Femur (tissue), 1 donor: ENCODE measurements around the gene TAOK1.
A peak's percentile ranks its signal among the peaks of the same experiment; 100 is the strongest.

ENCODE experiments used
- DNase-seq: peaks from one replicate; pipeline ENCODE4 v3.0.0-alpha.2; 2017

Gene TAOK1

DNA sequence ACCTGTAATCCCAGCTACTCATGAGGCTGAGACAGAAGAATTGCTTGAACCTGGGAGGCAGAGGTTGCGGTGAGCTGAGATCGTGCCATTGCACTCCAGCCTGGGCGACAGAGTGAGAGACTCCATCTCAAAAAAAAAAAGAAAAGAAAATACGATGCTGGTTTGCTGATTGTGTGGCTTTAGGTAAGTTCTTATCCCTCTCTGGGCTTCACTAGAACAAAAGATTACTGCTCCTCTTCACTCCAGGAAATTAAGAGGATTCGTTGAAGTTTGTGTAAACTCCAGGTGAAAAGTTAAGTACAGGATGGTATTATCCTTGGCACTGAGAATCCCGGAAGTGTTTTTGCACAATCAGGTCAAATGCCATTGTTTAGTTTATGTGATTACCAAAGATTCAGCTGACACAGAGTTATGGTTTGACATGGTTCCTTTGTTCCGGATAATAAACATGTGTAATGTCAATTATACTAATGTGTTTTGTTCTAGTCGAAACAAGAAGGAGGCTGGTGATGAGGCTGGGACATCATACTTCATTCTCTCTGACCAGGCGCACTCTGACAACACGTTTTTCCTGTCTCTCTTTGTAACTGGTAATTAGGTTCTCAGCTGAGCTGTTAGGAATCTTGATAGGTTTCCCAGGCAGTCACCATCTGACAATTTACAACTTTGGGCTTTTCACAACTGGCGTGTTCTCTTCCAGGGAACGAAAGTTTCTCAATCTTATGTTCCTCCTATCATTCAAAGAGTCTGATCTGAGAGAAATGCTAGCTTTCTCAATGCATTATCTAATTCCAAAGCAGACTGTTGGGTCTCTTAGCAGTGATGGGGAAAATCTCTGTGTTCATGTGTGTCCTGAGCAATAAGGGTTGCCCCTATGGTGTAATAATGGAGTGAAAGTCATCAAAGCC is 10.8 kb upstream of the TAOK1 start:
- no peak for DNase-seq

DNA sequence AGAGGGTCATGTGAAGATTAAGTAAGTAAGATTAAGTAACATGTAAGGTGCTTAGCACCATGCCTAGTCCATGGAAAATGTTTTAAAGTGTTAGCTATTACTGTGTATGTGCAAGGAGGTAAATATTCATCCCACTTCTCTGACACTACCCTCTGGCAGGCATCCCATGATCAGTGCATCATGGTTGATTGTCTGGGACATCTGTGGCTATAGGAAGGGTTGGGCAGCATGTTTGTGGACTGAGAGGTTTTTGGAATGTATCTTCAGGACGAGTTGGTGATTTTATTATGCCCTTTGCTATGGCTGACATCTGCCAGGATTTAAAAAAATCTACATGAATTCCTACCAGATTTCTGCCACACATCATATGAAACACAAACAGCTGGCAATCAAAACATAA is 6.5 kb upstream of the TAOK1 start:
- no peak for DNase-seq

DNA sequence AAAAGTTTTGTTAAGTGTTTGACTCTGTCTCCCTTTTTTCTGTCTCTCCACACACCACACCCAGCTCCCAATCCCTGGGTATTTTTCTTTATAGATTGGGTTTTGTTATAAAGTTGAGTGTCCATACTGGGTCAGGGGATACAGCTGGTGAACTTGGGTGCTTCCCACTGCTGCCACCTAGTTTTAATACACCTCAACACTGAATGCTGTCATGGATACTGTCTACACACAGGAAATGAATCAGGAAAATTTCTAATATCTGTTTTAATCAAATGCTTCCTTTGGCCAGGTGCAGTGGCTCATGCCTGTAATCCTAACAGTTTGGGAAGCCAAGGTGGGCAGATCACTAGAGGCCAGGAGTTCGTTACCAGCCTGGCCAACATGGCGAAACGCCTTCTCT is 5.3 kb upstream of the TAOK1 start:
- DNase-seq = no peak

DNA sequence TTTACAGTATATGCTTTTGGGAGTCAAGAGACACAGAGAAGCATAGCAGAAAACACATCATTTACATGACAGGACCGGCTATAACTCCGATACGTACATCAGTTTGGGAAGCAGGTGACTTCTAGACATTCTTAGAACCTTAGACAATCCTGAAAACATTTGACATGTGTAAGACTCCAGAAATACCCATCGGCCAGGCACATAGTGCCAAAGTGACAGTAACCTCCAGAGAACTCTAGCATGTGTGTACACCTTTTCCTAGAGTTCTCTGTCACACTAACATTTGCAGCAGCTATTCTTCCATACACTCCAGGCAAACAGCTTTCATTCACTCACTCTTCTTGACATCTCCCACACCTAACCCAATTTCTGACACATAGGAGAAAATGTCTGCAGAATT is 3.4 kb upstream of the TAOK1 start:
- DNase-seq = no peak

DNA sequence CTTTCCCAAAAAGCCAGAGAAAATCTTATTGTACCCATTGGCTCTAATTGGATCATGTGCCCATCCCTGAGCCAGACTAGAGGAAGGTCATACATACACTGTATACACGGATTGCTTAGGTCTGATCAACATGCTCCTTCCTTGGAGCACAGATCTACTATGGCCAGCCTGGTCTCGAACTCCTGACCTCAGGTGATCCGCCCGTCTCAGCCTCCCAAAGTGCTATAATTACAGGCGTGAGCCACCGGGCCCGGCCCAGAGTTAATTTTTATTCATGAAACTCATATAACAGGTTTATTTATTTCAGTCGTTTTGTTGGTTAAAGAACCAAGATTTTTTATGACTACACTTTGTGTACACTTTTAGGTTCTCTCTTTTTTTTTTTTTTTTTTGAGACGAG is 1.2 kb upstream of the TAOK1 start:
- no peak for DNase-seq

DNA sequence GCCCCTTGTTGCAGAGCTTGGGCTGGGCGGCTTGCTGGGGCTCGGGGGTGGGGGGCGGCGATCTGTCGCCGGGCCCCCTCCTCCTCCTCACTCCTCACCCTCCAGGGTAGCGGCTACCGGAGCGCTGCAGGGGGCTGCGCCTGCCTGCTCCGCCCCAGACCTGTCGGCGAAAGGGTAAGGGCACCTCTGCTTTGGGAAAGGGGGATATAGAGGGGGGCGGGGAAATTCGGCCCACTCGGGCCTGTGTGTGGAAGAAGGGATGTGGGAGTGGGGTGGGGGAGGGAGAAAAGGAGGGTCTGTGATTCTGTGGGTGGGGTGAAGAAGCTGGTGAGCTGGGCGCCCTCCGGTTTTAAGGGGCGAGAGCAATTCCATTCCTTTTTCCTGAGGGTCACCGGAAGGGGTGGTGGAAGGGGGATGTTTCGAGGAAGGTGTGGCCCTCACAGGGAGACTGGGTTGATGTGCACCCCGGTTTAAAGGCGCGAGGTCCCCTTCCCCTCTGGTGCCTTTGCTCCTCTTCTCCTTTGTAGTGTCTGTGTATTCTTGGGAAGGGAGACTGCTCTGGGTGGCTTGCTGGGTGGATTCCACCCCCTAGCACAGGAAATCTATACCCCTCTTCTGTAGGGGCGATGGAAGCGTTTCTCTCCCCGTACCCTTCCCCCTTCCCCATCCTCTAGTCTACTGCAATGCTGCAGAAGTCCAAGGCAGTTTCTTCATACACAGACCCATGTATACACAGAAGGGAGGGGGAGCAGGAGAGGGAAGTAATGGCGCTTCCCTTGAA is 878 bp downstream of the TAOK1 start:
- peak; percentile 43 for DNase-seq

DNA sequence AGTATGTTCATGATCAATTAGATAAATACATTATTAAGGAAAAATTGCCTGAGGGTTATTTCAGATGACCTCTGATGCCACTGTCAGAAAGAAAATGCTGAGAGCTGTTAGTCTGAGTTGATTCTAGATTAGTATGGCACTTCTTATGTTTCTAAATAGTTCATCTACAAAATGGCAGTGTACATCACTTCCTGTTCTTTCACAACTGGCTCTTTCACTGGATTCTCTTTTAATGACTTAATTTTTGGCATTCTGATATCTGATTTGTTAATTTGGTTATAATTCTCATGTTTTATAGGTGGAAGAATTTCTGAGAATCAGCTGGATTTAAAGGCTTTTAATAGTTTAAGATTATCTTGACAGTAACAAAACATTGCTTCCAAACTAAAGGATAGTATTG is 3.3 kb downstream of the TAOK1 start:
- DNase-seq = no peak

DNA sequence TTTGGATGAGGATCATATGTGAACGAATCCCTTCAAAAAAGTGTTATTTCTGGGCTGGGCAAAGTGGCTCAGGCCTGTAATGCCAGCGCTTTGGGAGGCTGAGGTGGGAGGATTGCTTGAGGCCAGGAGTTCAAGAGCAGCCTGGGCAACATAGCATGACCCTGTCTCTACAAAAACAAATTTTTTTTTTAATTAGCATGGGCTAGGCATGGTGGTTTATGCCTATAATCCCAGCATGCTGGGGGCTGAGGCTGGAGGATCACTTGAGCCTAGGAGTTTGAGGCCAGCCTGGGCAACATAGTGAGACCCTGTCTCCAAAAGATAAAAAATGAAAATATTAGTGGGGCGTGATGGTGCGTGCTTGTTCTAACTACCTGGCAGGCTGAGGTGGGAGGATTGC is 4.6 kb downstream of the TAOK1 start:
- no peak for DNase-seq

DNA sequence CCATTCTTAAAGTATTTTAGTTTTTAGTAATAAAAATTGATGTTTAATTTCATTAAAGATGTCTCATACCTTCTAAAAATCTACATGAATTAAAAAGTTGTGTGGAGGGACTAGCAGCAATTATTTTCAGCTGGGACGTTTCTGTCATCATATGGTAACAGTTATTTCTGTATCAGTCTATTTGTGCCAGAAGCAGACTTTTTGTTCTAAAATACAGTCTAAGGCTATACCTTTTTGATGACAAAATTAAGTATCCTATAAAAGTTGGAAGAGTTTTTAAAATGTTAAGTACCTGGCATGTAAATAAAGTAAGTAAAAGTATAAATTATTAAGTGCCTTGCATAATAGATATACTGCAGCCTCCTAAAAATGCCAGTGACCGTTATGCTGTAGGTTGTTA is 5.9 kb downstream of the TAOK1 start:
- DNase-seq = no peak

DNA sequence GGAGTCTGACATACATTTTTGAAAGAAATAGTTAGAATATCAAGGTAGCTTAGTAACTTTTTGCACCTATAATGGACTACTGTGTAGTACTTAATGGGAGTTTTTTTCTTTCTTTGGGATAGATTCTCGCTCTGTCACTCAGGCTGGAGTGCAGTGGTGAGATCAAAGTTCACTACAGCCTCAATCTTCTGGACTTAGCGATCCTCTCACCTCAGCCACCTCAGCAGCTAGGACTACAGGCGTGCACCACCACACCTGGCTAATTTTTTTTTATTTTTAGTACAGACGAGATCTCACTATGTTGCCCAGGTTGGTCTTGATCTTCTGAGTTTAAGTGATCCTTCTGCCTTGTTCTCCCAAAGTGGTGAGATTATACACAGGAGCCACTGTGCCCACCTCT is 9.5 kb downstream of the TAOK1 start:
- no peak for DNase-seq

DNA sequence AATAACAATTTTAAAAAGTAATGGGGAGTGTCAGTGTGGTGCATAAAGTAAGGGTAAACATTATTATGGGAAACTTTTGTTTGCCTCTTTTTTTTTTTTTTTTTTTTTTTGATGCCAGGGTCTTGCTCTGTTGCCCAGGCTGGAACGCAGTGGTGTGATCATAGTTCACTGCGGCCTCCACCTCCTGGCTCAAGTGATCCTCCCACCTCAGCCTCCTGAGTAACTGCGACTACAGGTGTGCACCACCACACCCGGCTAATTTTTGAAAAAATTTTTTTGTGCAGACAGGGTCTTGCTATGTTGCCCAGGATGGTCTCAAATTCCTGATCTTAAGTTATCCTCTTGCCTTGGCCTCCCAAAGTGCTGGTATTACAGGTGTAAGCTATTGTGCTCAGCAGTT is 10.7 kb downstream of the TAOK1 start:
- no peak for DNase-seq

DNA sequence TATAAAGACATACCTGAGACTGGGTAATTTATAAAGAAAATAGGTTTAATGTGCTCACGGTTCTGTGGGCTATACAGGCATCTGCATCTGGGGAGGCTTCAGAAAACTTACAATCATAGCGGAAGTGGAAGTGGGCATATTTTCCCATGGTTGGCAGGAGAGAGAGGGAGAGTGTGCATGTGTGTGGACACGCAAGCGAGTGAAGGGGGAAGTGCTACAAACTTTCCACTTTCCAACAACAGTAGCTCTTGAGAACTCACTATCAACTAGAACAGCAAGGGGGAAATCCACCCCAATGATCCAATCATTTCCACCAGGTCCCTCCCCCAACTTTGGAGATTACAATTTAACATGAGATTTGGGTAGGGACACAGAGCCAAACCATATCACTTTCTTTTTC is 11.1 kb downstream of the TAOK1 start:
- no peak for DNase-seq

DNA sequence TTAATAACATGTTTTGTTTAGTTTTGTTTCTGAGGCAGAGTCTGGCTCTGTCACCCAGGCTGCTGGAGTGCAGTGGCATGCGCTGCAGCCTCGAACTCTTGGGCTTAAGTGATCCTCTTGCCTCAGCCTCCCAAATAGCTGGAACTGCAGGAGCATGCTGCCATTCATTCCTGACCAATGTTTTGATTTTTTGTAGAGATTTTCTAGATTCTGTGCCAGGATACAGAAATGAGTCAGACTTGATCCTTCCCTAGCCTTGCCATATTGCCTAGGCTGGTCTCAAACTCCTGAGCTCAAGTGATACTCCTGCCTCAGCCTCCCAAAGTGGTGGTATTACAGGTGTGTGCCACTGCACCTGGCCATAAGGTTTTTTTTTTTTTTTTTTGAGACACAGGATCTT is 17.7 kb downstream of the TAOK1 start:
- DNase-seq = no peak

DNA sequence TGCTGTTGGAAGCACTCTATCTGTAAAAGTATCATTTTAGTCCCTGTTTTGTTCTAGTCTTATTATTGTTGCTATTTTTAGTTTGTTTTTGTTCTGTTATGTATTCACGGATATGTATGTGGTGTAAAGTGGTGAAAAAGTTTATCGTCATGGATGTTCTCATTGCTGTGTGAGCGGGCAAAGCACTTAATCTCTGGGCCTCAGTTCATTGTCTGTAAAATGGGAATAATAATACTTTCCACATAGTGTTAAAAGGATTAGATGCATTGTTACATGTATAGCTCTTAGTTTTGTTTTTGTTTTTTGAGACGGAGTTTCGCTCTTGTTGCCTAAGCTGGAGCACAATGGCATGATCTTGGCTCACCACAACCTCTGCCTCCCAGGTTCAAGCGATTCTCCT is 19.8 kb downstream of the TAOK1 start:
- no peak for DNase-seq

DNA sequence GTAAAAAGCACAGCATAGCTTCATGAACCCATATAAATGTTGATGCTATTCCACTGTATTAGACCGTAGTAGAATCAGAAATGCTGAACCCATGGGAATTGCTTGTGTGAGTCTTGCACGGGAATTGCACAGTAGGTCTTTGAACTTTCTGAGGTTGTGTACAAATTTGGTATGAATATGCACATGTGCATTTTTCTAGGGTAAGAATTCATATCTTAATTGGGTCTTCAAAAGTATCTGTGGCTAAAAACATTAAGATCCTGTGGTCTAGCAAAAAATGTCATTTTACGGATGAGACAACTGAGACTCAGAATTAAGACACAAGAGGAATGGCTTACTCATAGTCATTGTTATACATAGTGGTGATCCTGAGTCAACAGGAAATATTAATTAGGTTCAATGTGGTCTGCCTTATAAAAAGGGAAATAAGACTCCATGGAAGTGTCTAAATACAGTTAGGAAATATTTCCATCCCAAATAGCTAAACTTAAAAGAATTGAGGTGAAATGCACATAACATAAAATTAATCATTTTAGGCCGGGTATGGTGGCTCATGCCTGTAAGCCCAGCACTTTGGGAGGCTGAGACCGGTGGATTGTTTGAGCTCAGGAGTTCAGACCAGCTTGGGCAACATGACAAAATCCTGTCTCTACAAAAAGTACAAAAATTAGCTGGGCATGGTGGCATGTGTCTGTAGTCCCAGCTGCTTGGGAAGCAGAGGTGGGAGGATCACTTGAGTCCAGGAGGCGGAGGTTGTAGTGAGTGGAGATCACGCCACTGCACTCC is 22.8 kb downstream of the TAOK1 start:
- DNase-seq = no peak

DNA sequence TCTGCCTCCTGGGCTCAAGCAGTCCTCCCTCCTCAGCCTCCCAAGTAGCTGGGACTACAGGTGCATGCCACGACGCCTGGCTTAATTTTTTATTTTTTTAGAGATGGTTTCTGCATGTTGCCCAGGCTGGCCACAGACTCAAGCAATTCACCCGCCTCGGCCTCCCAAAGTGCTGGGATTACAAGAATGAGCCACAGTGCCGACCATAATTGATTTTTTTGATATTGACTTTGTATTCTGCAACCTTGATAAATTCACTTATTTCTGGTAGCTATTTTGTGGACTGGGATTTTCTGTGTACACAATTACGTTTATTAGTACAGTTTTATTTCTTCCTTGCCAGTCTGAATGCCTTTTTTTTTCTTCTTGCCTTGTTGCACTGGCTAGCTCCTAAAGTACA is 30.0 kb downstream of the TAOK1 start:
- no peak for DNase-seq

DNA sequence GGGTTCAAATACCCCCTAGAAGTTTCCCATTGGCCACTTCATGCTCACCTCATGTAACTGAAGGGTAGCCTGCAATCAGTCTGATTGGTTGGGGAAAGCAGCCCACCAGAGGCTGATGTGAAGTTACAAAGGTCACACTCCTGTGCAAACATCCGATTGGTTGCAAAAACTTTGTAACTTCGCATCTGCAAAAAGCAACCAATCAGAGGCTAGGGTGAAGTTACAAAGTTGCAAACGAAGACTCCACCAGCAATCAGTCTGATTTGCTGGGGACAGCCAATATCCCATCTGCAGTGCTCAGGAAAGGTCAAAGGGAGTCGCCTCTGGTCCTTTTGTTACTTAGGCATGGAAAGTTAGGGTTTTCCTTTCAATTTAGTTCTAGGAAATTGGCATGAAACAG is 40.1 kb downstream of the TAOK1 start:
- no peak for DNase-seq

DNA sequence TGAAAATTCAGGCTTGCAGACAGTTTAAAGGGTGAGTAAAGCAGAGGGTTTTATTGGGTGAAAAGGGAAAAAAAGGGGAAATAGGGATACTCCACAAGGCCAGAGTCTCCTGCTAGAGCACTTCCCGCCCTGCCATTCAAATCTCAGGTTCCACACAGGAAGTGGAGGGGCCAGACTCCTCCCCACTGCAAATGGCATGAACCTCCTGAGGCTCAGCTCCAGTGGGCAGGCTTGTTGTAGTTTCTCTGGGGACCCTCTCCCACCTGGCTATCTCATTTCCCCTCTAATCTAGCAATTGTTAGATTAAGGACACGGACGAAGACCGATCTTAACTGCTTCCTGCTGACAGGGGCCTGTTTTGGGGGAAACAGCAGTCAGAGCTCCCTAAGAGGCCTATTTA is 43.4 kb downstream of the TAOK1 start:
- peak; percentile 24 for DNase-seq

DNA sequence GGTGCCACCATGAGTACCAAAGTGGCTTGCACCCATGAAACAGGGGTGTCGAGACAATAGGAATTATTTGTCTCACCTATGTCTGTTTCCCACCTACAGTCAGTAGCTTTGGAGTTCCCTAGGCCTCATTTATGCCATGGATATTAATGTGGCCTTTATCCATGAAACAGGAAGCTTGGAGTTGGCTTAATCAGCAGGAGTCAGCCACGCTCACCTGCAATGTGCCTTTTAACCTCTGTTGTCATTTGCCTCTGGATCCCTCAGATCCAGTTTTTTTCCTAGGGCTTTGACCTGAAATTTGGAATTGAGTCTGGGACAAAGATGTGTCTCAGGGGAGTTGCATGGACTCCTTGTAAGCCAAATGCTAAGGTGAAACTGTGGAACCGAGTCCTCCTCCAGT is 44.4 kb downstream of the TAOK1 start:
- DNase-seq = no peak

DNA sequence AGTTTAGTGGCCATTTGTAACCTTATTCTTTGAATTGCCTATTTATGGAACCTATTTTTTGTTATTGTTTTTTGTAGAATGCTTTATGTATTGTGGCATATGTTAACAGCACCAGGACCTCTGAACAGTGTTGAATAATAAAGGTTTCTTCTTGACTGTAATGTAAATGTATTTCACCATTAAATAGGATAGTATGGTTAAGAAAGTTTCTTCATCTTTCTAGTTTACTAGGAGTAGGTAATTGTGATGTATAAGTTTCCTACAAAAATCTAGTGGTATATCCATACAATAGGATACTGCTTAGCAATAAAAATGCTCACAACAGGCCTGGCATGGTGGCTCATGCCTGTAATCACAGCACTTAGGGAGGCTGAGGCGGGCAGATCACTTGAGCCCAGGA is 52.3 kb downstream of the TAOK1 start:
- DNase-seq = no peak

DNA sequence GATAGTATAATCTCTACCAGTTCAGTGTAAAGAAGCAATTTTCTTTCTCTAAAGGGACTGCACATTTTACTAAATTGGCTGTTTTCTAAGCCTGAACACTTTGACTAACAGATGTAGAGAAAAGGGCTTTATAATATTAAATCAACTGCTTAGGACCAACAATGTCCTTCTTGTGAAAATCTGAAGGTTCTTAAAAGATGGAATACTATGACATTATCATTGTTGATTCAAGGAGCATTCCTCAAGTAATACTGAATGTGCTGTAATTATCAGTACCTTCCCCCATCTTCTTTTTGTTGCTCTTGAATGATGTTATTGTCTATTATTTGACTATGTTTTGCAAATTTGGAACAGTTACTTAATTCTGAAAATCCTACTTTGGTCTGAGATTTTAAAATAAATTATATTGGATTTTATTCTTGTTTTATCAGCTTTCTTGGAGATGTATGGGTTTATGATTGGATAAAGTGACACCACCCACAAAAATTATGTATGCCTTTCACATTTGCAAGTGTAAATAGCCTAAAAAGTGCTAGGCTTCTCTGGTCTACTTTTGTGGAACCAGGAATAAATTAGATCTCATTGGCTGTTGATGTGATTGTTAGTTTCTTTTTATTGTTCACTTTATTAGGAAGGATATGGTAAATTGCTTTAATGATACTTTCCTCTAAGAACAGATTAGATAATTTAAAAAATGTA is 53.0 kb downstream of the TAOK1 start:
- DNase-seq = no peak

DNA sequence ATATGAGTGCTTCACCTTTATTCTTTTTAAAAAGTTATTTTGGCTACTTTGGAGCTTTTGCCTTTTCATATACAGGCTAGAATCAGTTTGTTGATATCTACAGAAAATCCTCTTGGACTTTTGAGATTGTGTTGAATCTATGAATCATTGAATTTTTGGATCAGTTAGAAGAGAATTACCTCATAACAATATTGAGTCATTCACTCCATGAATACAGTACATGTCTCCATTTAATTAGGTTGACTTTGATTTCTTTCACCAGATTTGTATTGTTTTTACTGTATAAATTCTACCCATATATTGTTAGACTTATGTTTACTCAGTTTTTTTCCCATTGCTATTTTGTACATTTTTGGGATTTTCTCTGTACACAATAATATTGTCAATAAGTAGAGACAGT is 54.4 kb downstream of the TAOK1 start:
- no peak for DNase-seq

DNA sequence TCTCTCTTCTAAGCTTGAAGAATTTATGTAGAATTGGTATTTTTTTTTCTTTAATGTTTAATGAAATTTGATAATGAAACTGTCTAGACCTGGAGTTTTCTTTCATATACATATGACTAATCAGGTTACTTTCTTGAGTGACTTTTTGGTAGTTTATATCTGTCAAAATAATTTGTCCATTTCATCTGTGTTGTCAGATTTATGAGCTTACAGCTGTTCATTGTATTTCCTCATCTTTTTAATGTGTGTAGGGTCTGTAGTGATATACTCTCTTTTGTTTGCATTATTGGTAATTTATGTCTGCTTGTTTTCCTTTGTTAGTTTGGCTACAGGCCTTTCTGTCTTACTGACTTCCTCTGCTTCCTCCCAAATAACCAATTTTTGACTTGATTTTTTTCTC is 55.7 kb downstream of the TAOK1 start:
- DNase-seq = no peak
